GM03348 (cell line): ENCODE results near the gene DGKI.
"Not testable (repeated sequence)": the region's sequence is repeated elsewhere in the genome, so short reads cannot be mapped to it uniquely, and the experiment has no call there.

Experiments used
- DNase-seq: peaks from one replicate; pipeline ENCODE4 v3.0.0; 2012; ENCODE audit warnings: low spot score

DGKI gene

DNA sequence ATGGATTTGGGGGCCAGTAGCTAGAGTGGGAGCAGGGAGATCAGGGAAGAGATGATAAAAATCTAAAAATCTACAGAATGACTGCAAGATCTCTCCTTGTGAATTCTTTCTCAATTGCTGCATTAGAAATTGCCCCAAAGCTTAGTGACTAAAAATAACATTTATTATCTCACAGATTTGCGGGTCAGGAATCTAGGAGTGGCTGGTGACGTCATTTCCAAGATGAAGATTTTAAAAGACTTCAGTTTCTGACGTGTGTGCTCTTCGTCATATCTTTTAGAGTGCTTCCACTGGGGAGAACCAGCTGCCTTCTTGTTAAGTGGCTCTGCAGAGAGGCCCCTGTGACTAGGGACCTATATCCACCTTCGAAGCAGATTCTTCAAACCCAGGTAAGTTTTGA is 112.6 kb downstream of the DGKI start:
- no peak for DNase-seq

DNA sequence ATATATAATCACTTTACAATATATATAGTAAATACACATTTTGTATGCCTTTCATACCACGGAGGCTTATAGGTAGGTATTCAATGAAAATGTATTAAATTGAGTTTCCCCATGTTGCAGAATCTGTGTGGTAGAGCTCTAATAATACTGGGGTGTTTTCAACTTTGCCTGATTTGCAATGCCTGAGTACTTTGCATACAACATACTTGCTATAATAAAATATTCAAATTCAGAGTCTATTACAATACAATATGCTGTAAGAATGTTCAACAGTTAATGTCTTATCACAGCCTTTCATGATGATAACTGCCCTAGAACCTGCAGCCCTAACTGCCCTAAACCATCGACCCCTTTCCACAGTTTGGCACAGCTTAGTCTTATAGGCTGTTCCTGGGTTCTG is 114.6 kb downstream of the DGKI start:
- DNase-seq = no peak

DNA sequence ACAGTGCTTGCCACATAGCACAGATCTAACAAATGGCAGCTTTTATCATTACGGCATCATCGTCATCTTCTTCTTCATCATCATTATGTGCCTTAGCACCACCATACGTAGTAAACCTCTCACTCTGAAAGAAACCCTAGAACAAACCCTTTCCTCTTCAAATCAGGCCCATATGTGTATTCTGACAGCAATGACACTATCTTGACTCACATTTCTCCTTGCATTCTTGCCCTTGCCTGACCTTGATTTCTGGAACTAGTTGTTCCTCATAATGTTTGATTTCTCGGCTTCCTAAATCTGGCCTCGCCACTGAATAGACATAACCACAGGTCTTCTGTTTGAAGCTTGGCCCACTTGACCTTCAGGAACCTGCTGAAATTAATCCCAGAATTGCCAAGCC is 115.3 kb downstream of the DGKI start:
- peak; percentile 15 for DNase-seq

DNA sequence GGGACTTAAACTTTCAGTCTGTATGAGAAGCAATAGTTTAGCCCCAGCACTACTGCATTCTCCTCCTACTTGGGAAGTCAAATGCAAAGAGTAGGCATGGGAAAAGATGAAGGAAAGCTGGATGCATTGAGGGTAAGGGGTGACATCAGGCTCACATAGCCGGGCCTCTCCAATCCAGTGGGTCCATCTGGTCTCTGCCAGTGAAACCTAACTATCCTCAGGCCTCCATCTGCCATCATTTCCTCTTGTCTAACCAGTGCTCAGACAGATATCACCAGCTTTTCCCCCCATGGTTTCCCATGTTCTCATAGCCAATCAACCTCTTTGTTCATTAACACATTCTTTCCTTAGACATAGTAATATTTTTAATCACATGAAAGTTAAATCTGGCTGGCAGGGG is 118.3 kb downstream of the DGKI start:
- no peak for DNase-seq

DNA sequence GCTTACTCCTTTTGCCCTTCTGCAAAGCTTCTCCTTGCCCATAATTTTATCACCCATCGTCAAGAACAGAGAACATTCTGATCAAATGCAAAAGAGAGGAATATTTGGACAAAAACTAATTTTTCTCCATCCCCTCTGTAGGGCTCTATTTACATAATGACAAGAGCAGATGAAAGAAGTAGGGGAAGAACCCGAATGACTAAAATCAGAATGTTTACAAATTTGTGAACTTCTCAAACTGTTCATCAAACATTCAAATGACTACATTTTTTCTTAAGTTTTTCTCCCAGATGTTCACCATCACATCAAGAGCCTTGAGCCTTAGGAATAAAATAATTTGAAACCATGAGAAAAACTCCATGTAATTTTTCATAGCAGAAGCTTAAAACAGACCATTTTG is 119.4 kb downstream of the DGKI start:
- no peak for DNase-seq

DNA sequence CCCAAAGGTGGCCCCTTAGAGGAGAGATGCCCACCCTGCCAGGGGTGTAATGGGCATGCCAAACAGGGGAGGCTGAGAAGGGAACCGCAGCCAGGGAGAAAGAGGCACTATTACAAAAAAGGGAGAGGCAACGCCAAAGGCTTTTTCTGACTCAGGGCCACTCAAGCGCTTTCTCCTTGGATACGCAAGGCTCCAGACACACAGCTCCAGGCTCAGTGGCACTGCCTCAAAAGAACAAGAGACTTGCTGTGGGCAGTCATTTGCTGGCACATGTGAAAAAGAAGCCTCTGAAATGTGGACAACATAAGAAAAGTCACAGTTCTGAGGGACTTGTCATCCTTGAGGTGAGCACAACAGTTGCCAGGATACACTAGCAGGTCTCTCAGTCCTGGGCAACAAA is 128.4 kb downstream of the DGKI start:
- DNase-seq = no peak

DNA sequence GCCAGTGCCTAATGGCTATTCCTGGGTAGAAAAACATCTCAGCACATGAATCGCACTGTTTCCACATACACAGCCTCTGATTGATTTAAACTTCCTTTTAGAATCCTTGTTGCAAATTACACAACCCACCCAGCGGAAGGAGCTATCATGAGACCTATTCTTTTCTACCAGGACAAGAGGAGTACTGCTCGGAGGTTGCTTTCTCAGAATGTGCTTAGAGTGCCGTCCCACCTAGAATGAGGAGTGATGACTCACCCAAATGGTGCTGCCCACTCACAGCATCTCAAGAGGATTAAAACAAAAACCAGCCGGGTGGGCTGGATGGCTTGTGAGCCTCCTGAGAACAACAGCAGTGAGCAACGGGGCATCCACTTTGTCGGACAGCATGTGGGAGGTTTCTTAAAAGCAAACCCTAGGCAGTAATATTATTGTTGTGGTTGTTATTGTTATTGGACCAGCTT is 128.9 kb downstream of the DGKI start:
- DNase-seq = no peak

DNA sequence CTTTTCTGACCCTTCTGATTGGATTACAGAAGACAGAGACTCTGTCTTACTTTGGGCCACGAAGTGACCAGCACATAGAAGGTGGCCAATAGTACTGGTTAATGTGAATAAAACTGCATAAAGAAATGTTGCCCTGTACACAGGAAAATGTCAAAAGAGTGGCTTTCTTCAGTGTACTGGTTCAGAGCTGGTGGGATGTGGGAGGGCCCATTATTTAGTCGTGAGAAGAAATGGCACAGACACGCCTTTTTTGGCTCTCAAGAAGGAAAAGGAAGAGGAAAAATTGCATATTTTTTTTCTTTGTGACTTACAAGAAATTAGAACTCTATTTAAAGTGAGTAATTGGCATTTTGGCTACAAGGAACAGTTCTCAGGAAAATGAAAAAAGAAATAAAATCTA is 129.7 kb downstream of the DGKI start:
- DNase-seq = no peak

DNA sequence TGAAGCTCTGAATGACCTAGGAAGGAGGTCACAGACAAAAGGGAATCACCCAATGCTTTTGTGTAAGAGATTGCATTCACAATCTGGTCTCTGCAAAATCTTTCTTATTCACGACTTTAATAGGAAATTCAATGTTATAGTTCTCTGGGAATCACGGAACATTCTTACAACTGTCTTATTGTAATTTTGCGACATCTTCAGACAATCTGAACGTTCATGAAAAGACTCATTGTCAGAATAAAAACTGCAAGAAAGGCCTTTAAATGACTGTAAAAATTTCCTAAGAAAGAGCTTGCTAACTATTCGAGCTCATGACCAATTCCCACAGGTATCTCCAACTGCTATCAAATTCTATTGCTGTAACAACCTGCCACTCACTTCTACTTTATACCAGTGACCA is 130.7 kb downstream of the DGKI start:
- no peak for DNase-seq

DNA sequence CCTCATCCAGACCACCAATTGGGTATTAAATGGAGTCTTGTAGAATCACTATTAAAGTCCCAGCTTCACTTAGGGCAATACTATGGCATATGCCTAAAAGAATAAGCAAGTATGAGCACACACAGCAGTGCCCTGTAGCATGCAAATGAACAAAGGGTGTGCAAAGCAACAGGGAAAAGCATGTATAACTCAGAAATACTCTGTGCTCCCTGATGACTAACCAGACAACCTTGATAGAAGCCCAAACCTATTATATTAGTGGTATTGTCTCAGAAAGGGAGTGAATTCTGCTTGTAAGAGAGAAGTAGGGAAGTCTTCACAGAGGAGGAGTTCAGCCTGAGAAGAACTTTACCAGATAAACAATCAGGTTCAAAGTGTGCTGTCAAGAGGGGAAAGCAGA is 131.2 kb downstream of the DGKI start:
- DNase-seq = peak; percentile 37

DNA sequence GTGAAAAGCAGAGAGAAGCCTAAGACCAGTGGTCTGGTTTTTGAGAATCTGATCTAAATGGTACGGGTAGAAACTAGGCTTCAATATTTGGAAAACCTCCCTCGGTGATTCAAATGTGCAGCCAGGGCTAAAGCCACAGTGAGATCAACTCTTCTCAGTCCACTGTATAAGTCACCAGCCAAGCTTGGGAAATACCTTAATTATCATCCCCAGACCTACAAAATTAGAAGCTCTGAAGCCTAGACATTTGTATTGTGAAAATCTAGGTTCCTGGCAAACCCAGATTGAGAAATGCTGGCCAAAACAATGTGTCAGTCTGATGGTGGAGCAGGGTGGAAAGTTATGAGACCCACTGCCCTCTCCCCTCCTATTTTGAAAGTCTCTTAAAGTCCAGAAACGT is 131.7 kb downstream of the DGKI start:
- DNase-seq = peak; percentile 40

DNA sequence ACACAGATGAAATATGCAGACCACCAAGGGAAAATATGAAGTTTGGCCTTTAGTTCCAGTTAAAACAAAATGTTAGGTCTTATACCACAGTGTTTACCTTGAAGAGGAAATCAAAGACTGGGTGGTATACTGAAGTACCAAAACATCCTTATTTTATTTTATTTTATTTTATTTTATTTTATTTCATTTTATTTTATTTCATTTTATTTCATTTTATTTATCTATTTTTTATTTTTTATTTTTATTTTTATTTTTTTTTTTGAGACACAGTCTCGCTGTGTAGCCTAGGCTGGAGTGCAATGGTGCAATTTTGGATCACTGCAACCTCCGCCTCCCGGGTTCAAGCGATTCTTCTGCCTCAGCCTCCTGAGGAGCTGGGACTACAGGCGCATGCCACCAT is 140.4 kb downstream of the DGKI start:
- not testable (repeated sequence) for DNase-seq

DNA sequence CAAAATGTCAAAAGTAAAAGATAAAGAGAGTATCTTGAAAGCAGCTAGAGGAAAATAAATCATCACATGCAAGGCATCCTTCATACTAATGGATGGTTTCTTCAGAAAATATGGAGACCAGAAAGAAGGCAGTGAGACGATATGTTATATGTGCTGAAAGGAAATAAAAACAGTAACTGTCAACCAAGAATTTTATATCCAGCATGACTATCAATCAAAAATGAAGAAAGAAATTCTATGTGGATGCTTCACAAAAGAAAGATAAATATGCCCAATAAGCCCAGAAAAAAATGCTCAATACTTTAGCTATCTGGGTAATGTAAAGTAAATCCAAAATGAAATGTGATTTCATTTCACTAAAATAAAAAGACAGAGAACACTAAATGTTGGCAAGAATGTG is 142.1 kb downstream of the DGKI start:
- no peak for DNase-seq

DNA sequence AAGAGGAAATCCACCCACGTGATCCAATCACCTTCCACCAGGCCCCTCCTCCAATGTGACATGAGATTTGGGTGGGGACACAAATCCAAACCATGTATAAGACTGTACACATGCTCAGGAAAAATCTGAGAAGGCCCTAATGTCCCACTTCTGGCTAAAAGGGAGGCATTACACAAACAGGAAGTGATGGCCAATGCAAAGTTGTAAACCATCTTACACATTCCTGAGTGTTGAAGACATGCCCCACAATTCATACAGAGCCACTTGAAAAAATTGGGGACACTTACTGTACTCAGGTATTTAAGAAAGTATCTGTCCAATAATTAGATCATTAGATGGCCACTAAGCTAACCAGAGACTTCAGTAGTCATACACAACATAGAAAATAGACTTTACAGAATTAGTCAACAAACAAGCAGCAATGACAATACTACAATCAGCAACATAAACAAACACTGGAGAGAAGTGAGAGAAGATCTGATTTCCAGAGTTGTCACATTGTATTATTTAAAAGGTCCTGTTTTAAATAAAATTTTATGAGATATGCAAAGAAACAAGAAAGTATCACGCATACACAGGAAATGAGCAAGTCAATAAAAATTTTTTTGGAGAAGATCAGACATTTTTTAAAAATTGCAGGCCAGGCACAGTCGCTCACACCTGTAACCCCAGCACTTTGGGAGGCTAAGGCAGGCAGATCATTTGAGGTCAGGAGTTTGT is 143.3 kb downstream of the DGKI start:
- DNase-seq = no peak

DNA sequence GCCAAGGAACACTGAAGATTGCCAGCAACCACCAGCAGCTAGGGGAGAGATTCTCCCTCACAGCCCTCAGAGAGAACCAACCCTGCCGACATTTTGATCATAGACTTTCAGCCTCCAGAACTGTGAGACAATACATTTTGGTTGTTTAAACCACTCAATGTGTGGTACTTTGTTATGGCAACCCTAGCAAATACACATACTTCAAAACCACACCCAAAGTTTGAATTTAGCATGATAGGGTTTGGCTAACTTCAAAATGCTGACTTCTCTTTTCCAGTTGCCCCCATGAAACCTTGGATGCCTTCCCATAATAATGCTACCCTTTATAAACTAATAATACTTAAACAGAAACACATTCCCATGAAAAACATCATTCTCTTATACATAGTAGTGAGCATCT is 149.8 kb downstream of the DGKI start:
- no peak for DNase-seq

DNA sequence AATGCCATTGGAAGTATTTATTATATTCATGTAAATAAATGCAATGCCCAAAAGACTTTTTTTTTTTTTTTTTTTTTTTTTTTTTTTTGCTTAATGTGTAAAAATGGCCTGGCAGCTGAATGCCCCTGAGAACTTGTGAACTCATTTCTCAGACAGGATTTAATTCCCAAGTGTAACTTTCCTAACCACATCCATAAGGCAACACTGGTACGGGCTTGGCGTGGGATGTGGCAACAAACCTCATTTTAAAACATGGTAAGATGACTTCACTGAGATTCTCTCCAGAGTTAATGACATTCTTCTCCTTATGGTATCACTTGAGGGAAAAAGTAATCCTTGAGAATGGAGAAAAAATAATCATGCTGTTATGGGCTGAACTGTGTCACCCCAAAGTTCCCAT is 150.4 kb downstream of the DGKI start:
- no peak for DNase-seq

DNA sequence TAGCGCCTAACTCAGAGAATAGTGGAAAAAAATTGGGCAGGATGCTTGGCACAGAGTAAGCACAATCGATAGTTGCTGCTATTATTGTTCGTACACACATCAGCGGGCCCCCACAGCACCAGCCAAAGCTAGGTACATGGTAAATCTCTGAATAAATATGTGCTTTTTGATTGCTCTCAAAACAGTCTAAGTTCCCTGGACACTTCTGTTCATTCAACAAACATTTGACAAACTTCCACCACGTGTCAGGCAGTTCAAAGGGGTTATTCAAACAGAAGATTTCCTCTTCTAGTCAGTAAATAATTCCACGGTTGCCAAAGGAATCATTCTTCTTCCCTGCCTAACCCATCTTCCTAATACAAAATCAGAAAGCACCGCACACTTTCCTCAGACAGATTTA is 150.8 kb downstream of the DGKI start:
- no peak for DNase-seq

DNA sequence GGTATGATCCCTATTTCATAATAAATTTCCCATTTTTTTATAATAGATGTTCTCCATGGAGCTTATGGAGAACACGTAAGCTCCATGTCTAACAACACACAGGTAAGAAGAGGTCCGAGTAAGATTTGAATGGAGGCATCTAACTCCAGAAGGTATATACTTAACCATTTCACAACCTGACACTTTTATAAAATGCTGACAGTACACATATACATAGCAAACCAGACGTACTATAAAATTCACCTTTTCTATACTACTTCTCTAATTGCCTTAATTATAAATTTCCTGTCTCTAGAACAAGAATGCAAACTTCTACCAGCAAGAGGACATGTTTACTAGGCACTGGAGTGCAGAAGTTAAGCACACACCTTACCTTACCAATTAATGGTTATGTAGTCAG is 151.3 kb downstream of the DGKI start:
- no peak for DNase-seq

DNA sequence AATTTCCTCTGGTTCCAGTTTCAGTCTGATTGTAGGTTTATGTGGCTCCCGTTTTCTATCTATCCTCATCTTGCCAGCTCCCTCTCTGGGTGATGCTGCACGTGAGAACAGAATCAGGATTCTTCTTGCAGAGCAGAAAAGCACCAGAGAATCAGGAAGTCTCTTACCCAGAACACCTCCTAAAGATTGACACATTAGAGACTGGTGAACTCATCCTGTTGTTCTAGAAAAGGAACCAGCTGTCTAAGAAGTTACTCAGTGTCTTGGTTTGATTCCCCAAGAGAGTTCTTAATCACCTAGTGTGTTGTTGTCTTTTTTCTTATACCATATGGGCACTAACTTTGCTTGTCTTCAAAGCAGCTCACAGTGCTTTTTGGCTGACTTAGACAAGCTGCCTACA is 152.4 kb downstream of the DGKI start:
- DNase-seq = peak; percentile 25

DNA sequence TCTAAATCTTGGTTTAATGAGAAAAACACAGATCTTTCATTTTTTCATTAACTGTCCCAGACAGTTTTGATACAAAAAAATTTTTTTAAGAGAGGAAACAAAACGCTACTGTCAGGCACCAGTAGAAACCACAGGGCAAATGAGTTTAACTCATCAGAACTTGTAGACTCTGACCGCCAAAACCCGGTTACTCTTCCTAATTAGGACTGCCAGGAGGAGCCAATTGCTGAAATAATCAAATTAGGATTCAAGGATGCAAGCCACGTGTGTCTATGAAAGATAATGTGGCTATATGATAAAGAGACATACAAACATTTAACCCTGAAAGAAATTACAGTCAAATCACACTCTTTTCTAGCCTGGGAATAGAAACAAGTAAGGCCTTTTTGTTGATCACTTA is 154.4 kb downstream of the DGKI start:
- DNase-seq = no peak

DNA sequence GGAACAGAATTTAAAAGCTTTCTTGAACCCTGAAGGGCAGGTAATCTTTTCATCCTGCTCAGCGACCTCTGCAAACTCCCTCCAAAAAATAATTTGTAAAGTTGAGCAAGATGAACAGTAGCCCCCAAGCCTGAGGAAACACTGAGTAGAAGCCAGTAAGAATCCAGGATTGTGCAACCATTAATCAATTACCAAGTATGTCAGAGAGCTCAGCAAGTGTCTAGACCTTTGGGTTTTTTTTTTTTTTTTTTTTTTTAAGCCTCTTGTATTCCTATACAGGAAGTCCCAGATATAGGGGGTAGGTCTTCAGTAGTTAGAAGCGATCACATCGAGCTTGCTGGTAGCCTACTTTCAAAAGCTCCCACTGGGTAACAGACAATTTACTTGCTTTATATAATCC is 155.2 kb downstream of the DGKI start:
- no peak for DNase-seq

DNA sequence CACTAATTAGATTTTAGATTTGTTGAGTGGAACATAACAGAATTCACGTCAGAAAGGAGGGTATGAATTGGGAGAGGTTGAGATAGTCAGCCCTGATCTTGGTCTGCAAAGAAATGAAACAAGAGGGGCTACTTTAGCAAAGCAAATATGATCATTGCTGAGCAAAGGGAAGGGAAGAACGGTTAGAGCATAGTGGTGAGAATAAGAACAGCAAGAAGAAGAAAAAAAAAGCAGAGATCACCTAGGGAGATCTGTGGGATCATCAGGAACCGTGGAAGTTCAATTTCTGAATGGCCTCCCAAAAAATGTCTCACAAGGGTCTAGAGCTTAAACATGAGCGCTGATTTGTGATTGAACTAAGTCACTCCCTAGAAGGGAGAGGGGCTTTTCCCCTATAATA is 156.1 kb downstream of the DGKI start:
- no peak for DNase-seq

DNA sequence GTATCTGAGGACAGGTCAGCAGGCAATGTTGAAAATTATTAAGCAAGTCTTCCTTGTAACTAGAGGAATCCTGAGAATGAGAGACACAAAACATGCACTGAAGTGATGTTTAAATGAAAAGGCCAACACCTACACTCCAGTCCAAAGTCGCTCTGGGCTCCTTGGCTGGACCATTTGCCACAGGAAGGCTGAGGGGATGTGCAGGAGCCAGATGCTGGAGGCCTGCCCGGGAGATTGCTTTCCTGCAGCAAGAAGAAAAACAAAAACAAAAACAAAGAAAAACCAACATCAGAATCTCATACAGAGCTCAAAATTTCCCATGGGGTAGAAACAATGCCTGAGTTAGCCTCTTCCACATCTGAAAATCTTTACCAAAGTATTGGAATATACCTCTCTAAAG is 157.0 kb downstream of the DGKI start:
- DNase-seq = no peak

DNA sequence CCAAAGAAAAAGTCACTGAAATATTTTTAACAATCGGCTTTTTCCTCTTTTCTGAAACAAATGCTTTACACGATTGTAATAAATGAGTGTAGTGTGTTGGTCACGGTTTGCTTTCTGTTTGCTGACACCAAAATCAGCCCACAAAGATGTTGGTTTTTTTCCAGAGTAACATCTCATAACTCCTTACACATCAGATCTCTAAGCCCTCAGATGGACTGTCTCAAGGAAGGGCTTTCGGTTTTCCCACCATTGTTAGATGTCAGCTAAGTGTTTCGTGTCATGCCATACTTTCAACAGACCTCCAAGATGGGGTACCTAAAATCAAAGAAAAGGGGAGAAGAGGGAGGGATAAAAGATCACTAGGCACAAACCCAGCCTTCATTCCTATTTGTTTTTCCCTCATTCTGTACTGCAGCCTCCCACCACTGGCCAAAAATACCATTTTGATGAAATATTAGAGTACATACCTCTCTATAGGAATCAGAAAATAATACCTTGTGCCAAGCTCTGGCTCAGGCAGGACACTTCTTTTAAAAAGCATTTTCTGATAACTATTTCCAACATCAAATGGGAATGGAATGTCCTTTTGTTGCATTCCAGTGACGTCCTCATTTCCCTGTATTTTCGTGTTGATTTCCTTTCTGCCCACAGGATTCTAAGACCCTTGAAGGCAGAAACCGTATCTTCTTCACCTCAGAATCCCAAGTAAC is 159.1 kb downstream of the DGKI start:
- DNase-seq = peak; percentile 54
